Measurements from ENCODE around the gene KCND1. TPM values are rescaled to one million over a fixed set of nuclear protein-coding genes. Genes with fewer than 3 reads are reported as not detected.
A peak's percentile ranks its signal among the peaks of the same experiment; 100 is the strongest.

The KCND1 gene
- total and polyA plus RNA-seq, 2 of the 4 experiments (the other 2 are of a cell fraction): 0.36 to 1.8 TPM

DNA sequence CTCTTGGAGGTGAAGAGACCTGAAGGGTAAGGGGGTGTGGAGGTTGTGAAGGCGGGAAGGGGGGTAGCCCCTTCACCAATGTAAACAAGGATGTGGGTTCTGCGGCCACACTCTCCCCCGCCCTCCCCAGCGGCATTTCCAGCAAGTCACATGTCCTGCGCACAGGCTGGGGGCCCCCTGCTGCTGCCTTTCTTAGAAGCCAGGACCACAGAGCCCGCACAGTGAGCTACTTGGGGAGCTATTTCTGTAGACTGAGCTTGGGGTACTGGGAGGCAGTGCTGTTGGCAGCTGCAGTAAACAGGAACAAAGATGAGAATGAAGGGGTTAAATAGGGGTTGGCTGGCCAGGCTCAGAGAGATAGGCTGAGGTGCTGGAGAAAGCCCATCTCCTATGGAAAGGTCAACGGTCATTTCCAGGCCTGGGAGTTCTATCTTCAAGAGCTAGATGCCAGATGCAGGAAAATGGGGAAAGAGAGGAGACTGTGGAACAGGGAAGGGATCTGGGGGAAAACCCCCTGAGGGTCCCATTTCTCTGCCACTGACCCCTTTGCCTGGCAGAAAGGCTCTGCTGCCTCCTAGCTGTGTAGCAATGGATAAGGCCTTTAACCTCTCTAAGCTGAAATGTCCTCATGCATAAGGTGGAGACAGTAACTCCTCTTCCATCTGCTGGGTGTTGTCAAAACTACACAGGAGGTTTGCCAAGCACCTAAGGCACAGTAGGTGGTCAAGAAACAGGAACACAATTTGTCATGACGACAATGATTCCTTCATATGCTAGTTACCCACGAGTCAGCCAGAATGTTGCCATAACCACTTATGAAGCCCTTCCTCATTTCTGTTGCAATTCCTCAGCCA is 34.4 kb downstream of the KCND1 start:
- no peak overlapping the region for H2AK9ac ChIP-seq (replicated peaks; ENCODE audit: low read depth, low read length, poor library complexity)
- 50% methylated on average over 2 of the region's 9 CpGs; no CpG with 5 or more reads in 1 of the 2 experiments for WGBS, 2 experiments (ENCODE audit: extremely low coverage in 2 of 2, insufficient read length in 1 of 2)
- no peaks in the 10 kb centered on the region for H3K9me3 ChIP-seq (ENCODE audit: control insufficient read depth, insufficient read depth, low read length)
- in situ Hi-C loops (cut with MboI; ENCODE audit: low sequenced_read_pairs): no loop called here
- H4K20me1 ChIP-seq (ENCODE audit: insufficient read depth, low read length): peaks cover 35% of the 10 kb centered on the region
- peaks cover 0 to 46% of the 10 kb centered on the region in 2 experiments; a peak in 3 of 4 replicates for H3K79me1 ChIP-seq (ENCODE audit: low read depth in 1 of 2, low read length in 2 of 2)
- intact Hi-C loops (cut with micrococcal nuclease): no loop called here
- H3K23ac ChIP-seq (ENCODE audit: low read depth, low read length): 0 out of 2 replicates have a peak overlapping the region, but pooled peaks have one; percentile 27
- H3K18ac ChIP-seq (ENCODE audit: low read depth, low read length): no peak overlapping the region
- no peaks in the 10 kb centered on the region for H3K27me3 ChIP-seq (ENCODE audit: control insufficient read depth, insufficient read depth, low read length)
- CTCF ChIA-PET: no interaction called here
- H3K56ac ChIP-seq (ENCODE audit: extremely low read depth, insufficient read depth, low read length): no peak overlapping the region
- H2AFZ ChIP-seq (replicated peaks; ENCODE audit: low read length, poor library complexity): no peak overlapping the region
- H3K14ac ChIP-seq (replicated peaks; ENCODE audit: low read depth, low read length): no peak overlapping the region
- H3K27ac ChIP-seq (ENCODE audit: insufficient read depth, low read length): peak overlapping the region; percentile 41; the same call in 1 of the 2 replicates
- DNase-seq (no peak), ATAC-seq (ENCODE audit: low read depth) (peak; percentile 42; the same call in 1 of the 2 replicates)
- H2BK20ac ChIP-seq (ENCODE audit: low read depth, low read length): no peak overlapping the region
- H3K4me3 ChIP-seq (ENCODE audit: insufficient read depth, low read depth, low read length): no peak overlapping the region
- H3K9ac ChIP-seq (ENCODE audit: low read depth, low read length): no peak overlapping the region
- H2BK15ac ChIP-seq (ENCODE audit: low read depth, low read length): no peak overlapping the region
- no peaks in the 10 kb centered on the region; the same call in 1 of the 2 replicates for H3K4me1 ChIP-seq (ENCODE audit: control insufficient read depth, insufficient read depth, low read length)
- no peak for TF ChIP-seq RCOR1 (IDR thresholded peaks at IDR 0.05; ENCODE audit: insufficient replicate concordance, low read length)
- TF ChIP-seq, protein P1, sequence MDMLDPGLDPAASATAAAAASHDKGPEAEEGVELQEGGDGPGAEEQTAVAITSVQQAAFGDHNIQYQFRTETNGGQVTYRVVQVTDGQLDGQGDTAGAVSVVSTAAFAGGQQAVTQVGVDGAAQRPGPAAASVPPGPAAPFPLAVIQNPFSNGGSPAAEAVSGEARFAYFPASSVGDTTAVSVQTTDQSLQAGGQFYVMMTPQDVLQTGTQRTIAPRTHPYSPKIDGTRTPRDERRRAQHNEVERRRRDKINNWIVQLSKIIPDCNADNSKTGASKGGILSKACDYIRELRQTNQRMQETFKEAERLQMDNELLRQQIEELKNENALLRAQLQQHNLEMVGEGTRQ (IDR thresholded peaks at IDR 0.05; ENCODE audit: low read depth, low read length): peak; percentile 38; the same call in 1 of the 2 replicates
- POLR2A ChIA-PET (ENCODE audit: unreplicated experiment): no interaction called here
- H3K4ac ChIP-seq (ENCODE audit: low read depth, low read length): no peak overlapping the region
- H2AK5ac ChIP-seq (ENCODE audit: low read depth, low read length): no peak overlapping the region
- no peak overlapping the region for H4K8ac ChIP-seq (ENCODE audit: low read depth in 2 of 2, low read length in 2 of 2)
- no peak overlapping the region for H4K5ac ChIP-seq (ENCODE audit: low read depth, low read length)
- BruUV-seq (replicated peaks): no TSS peak
- no peak overlapping the region for H4K91ac ChIP-seq (ENCODE audit: insufficient read depth, low read depth, low read length)
- no peak overlapping the region for H2BK120ac ChIP-seq (ENCODE audit: low read depth, low read length)
- dilution Hi-C loops (cut with HindIII; ENCODE audit: low sequenced_read_pairs, unreplicated experiment): no loop called here
- no peak overlapping the region for H3K4me2 ChIP-seq (ENCODE audit: low read depth, low read length)
- H3K36me3 ChIP-seq (ENCODE audit: control insufficient read depth, insufficient read depth, low read length): peaks cover 33% of the 10 kb centered on the region
- peaks cover 4% of the 10 kb centered on the region; the same call in 1 of the 2 replicates for H3K9me1 ChIP-seq (ENCODE audit: insufficient read depth, low read length)
- no peak overlapping the region for H2BK5ac ChIP-seq (ENCODE audit: low read depth, low read length, poor library complexity, severe bottlenecking)

Measured in IMR-90 (cell line).